Measurements from ENCODE around the gene IVD. TPM values are rescaled to one million over a fixed set of nuclear protein-coding genes. Genes with fewer than 3 reads are reported as not detected.
A peak's percentile ranks its signal among the peaks of the same experiment; 100 is the strongest.

Gene IVD
- total and polyA plus RNA-seq, 9 of the 15 experiments (the other 6 are each of a cell fraction or from before 2014, with no cell fraction given), result 0.15 to 4.5 (median 2.4) TPM

- TF ChIP-seq, protein P1, sequence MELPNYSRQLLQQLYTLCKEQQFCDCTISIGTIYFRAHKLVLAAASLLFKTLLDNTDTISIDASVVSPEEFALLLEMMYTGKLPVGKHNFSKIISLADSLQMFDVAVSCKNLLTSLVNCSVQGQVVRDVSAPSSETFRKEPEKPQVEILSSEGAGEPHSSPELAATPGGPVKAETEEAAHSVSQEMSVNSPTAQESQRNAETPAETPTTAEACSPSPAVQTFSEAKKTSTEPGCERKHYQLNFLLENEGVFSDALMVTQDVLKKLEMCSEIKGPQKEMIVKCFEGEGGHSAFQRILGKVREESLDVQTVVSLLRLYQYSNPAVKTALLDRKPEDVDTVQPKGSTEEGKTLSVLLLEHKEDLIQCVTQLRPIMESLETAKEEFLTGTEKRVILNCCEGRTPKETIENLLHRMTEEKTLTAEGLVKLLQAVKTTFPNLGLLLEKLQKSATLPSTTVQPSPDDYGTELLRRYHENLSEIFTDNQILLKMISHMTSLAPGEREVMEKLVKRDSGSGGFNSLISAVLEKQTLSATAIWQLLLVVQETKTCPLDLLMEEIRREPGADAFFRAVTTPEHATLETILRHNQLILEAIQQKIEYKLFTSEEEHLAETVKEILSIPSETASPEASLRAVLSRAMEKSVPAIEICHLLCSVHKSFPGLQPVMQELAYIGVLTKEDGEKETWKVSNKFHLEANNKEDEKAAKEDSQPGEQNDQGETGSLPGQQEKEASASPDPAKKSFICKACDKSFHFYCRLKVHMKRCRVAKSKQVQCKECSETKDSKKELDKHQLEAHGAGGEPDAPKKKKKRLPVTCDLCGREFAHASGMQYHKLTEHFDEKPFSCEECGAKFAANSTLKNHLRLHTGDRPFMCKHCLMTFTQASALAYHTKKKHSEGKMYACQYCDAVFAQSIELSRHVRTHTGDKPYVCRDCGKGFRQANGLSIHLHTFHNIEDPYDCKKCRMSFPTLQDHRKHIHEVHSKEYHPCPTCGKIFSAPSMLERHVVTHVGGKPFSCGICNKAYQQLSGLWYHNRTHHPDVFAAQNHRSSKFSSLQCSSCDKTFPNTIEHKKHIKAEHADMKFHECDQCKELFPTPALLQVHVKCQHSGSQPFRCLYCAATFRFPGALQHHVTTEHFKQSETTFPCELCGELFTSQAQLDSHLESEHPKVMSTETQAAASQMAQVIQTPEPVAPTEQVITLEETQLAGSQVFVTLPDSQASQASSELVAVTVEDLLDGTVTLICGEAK (IDR thresholded peaks at IDR 0.05), result peak; percentile 39; the same call in 1 of the 2 replicates
- TF ChIP-seq, protein P1 (CRISPR knock-in tag; IDR thresholded peaks at IDR 0.05), result no peak
- TF ChIP-seq NBN (IDR thresholded peaks at IDR 0.05; ENCODE audit: low read depth), result no peak
- TF ChIP-seq PRDM10 (IDR thresholded peaks at IDR 0.05; ENCODE audit: partially characterized antibody), result peak; percentile 61
- TF ChIP-seq ETV1 (tag; conservative IDR thresholded peaks at IDR 0.05; ENCODE audit: low read depth), result peak; percentile 53; the same call in 1 of the 2 replicates
- TF ChIP-seq TARDBP (IDR thresholded peaks at IDR 0.05), result no peak
- peak; percentile 54 for TF ChIP-seq POLR2G (IDR thresholded peaks at IDR 0.05; ENCODE audit: low read depth, low read length)
- 0 out of 2 replicates have a peak, but pooled peaks have one; percentile 46 for TF ChIP-seq ZBTB2 (IDR thresholded peaks at IDR 0.05)
- no peak for TF ChIP-seq KAT2B (IDR thresholded peaks at IDR 0.05; ENCODE audit: low read depth, low read length)
- TF ChIP-seq ZNF41 (CRISPR knock-in tag; conservative IDR thresholded peaks at IDR 0.05), result no peak
- TF ChIP-seq PHF8 (IDR thresholded peaks at IDR 0.05; ENCODE audit: borderline replicate concordance, low read length), result peak; percentile 44; the same call in 1 of the 2 replicates
- TF ChIP-seq POLR2A (conservative IDR thresholded peaks at IDR 0.05), result 0 out of 2 replicates have a peak, but pooled peaks have one; percentile 39
Measured at GRCh38 chr15:40436116-40436891, 30.7 kb downstream of the IVD start (continued).
